DMS 273 treated with DMSO at 0.1 percent for 48 hours (cell line): ENCODE results near the gene RPL22.

Experiments used
- DNase-seq: peaks from one replicate; lab custom pipeline; 2025; lab: John Stamatoyannopoulos, UW

The RPL22 gene

GRCh38 chr1:6200188-6200809 is 904 bp upstream of the RPL22 start:
- DNase-seq: no peak

GRCh38 chr1:6198646-6199297 is 623 bp downstream of the RPL22 start:
- DNase-seq: no peak

GRCh38 chr1:6197746-6198427 is 1.5 kb downstream of the RPL22 start:
- no peak for DNase-seq

GRCh38 chr1:6191968-6192367 is 7.4 kb downstream of the RPL22 start:
- no peak for DNase-seq

GRCh38 chr1:6188466-6188865 is 10.9 kb downstream of the RPL22 start:
- no peak for DNase-seq

GRCh38 chr1:6185635-6186382 is 13.6 kb downstream of the RPL22 start:
- no peak for DNase-seq

GRCh38 chr1:6185151-6185550 is 14.2 kb downstream of the RPL22 start:
- no peak for DNase-seq

GRCh38 chr1:6184083-6184783 is 15.2 kb downstream of the RPL22 start:
- DNase-seq: no peak

GRCh38 chr1:6183520-6183989 is 15.8 kb downstream of the RPL22 start:
- DNase-seq: no peak

- DNase-seq: no peak
These were observed 18.0 kb downstream of the RPL22 start for GRCh38 chr1:6181347-6181770.

GRCh38 chr1:6180707-6181311 is 18.6 kb downstream of the RPL22 start:
- DNase-seq: no peak

GRCh38 chr1:6180268-6180706 is 19.1 kb downstream of the RPL22 start, which contains the start of gene CHD5:
Gene CHD5, minus strand, starts transcription at chr1:6180321. Its CDS starts 298 bp downstream, at chr1:6180023.
- DNase-seq: no peak

GRCh38 chr1:6179564-6180175 is 19.7 kb downstream of the RPL22 start:
- DNase-seq: no peak

- DNase-seq: no peak
These were observed 20.4 kb downstream of the RPL22 start for GRCh38 chr1:6178751-6179563.

GRCh38 chr1:6177681-6178380 is 21.6 kb downstream of the RPL22 start:
- DNase-seq: no peak

- DNase-seq: no peak
These were observed 22.6 kb downstream of the RPL22 start for GRCh38 chr1:6176779-6177178.

GRCh38 chr1:6175411-6175828 is 24.0 kb downstream of the RPL22 start:
- no peak for DNase-seq

- DNase-seq: no peak
These were observed 24.6 kb downstream of the RPL22 start for GRCh38 chr1:6174621-6175410.
